HG03280 (cell line): Measurements from ENCODE around the gene PLB1.

ENCODE experiments used
- ATAC-seq: cut with Tn5 transposase; IDR thresholded peaks from one replicate; pipeline ENCODE4 v1.9.1; 2021; ENCODE audit warnings: mild to moderate bottlenecking, moderate library complexity; ENCODE audit not compliant: unreplicated experiment

The PLB1 gene

DNA sequence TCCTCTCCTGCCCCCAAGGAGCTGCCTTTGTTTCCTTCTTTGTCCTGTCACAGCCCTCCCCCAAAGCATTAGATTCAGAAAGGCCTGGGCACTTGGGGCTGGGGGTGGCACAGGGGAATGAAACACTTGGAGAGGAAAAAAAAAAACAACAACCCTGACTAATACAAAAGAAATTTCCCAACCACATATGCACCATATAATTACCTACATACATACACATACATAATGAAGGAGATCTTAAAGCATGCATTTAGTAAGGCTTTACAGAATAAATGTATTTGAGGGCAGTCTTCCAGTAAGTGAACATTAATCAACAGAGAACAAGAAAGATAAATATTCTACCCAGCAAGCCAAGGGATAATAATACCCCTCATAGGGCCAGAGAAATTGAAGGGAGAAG is 185.7 kb downstream of the PLB1 start:
- ATAC-seq, result no peak

DNA sequence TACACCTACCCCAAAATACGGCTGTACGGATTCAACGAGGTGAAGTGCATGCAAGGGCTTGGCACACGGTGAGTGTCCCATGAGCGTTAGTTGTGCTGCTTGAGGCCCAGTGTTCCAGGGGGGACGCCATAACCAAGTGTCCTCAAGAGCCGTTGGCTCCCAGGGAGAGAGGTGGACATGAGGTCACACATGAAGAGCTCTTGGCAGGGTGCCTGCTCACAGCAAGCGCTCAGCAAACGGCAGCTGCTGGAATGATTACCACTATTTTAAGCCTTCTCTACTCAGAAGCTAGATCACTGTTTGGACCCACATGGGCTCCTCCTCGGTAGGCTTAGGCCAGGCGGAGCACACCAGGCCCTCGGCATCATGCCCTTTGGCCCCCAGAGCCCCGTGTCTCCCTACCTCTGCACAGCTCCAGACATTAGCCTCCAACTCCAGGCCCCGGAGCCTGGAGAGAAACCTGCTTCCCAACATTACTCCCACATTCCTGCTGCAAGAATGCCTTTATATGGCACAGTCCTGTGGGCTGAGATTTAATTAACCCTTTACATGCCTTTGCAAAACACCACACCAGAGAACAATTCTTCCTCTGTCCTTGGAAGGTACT is 187.3 kb downstream of the PLB1 start:
- no peak for ATAC-seq

- ATAC-seq, result no peak
Observed at GRCh38 chr2:28684142-28684858, 188.4 kb downstream of the PLB1 start.

DNA sequence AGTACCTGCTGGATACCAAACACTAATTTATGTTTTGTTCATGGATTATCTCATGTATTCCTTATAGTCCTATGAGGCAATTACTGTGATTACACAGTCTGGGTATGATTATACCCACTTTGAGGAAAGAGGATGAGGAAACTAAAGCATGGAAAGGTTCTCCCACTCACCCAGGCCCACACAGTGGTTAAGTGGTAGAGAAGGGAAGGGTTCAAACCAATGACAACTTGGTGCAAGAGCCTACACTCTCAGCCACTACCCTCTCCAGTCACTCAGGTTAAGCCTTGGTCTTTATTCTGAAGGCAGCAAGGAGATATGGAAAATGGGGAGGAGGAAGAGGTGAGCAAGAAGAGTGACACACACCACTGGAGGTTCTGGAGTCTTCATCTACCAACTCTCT is 191.3 kb downstream of the PLB1 start:
- no peak for ATAC-seq

DNA sequence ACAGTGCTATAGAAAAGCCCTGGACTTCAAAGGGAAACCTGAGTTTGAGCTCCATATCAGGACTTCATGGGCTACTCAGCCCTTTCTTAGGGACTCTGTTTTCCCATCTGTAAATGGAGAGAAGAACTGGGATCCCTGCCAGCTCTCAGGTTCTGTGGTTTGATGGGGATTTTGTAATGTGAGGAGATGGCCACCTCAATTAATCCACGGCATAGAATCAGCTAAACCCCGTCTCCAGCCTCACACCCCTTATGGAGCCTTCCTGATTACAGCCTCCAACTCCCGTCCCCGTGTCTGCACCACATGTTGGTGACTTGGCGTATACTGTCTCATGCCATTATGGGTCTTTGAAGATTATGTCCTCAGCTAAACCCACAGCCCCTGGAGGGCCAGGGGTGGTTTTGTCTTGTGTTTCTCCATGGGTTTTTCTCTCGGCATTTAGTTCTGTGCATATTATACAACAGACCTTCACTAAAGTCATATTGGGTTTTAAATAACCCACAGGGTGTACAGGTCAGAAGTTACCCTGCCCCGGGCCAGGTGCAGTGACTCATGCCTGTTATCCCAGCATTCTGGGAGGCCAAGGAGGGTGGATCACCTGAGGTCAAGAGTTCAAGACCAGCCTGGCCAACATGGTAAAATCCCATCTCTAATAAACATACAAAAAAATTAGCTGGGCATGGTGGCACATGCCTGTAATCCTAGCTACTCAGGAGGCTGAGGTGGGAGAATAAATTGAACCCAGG is 192.0 kb downstream of the PLB1 start:
- ATAC-seq, result no peak

DNA sequence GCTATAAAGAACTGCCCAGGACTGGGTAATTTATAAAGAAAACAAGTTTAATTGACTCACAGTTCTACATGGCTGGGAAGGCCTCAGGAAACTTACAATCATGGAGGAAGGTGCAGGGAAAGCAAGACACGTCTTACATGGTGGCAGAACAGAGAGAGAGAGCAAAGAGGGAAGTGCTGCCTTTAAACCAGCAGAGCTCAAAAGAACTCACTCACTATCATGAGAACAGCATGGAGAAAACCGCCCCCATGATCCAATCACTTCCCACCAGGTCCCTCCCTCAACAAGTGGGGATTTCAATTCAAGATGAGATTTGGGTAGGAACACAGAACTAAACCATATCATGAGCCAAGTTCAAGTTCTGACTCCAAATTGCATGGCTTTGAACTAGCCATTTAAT is 193.0 kb downstream of the PLB1 start:
- ATAC-seq, result no peak

GRCh38 chr2:28689771-28690170 is 193.9 kb downstream of the PLB1 start:
- no peak for ATAC-seq

DNA sequence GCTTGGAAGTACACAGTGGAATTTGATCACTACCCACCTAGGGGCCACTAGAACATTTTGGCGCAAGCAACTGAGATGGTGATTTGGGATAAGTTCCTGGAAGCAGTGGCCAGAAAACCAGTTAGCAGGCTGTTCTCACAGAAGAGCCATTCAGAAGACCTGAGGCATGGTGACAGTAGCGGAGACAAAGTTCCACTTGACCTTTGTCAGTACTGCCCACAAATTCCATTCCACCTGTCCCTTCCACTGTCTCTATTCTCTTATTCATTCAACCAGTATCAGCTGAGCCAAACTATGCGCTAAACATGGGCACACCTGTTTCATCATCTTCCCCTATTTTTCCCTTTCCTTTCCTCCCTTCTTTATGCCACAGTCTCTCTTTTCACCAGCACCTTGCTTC is 196.6 kb downstream of the PLB1 start:
- ATAC-seq, result no peak

GRCh38 chr2:28693223-28693622 is 197.4 kb downstream of the PLB1 start:
- no peak for ATAC-seq
